Activated CD4-positive, alpha-beta T cell treated with anti-CD3 and anti-CD28 coated beads, Interleukin-2, Interleukin-6, amounts not matched to agents 100 ng/mL and 50 ng/mL, durations not matched to agents 16 hours and 8 hours (primary cell): ENCODE measurements around the gene GNL3.
A peak's percentile ranks its signal among the peaks of the same experiment; 100 is the strongest.

Experiments used
- DNase-seq: peaks from one replicate; pipeline ENCODE4 v3.0.0-alpha.2; 2020

GNL3 gene

DNA sequence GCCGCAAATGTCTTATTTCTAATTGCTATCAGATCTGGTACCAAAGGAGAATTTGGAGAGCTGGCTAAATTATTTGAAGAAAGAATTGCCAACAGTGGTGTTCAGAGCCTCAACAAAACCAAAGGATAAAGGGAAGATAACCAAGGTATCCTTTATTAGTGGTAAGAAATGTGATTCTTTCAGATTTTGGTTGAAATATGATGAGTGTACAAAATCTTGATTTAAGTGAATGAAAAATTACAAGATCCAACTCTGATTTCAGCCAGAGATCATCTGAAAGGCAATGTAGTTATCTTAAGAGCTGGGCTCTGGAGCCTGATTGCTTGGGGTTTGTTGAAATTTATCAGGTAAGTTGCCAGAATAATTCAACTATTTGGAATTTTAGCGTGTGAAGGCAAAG, 4.7 kb downstream of the GNL3 start:
- no peak for DNase-seq

DNA sequence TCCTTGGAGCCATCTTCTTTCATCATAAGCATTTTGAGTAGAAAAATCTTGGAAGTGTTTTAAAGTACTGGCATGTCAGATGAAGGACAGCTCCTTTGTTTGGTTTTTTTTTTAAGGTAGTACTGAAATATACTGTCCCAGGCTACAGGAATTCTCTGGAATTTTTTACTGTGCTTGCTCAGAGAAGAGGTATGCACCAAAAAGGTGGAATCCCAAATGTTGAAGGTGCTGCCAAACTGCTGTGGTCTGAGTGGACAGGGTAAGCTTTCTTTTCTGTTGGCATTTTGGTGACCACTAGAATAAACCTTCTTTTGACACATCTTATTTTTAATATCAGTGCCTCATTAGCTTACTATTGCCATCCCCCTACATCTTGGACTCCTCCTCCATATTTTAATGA, 7.2 kb downstream of the GNL3 start:
- DNase-seq: no peak

DNA sequence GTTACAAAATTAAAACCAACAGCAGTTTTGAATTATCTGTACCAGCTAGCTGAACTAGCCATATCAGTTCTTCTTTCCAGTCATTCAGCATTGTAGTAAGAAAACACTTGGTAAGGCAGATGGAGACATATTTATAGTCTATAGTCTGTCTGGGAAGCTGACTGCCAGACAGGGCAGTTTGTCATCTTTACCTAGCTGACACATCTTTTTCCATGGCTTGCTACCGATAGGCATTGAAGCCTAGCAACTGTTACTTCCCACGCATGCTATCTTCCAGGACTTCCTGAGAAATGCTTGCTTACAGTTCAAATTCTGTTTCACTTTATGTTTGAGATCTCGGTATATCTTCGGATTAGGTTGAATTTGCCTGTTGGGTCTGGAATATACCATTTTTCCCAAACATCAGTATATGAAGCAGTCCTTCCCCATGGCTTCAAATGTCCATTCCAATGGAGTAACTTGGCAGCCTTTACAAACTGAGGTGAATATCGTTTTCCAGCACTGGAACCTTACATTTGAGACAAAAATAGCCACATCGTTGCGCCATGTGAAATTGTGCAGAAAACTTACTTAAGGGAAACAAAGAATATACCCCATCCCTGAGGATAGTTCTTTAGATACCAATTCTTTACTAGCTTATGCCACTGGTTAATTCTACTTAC, 8.8 kb downstream of the GNL3 start:
- no peak for DNase-seq

DNA sequence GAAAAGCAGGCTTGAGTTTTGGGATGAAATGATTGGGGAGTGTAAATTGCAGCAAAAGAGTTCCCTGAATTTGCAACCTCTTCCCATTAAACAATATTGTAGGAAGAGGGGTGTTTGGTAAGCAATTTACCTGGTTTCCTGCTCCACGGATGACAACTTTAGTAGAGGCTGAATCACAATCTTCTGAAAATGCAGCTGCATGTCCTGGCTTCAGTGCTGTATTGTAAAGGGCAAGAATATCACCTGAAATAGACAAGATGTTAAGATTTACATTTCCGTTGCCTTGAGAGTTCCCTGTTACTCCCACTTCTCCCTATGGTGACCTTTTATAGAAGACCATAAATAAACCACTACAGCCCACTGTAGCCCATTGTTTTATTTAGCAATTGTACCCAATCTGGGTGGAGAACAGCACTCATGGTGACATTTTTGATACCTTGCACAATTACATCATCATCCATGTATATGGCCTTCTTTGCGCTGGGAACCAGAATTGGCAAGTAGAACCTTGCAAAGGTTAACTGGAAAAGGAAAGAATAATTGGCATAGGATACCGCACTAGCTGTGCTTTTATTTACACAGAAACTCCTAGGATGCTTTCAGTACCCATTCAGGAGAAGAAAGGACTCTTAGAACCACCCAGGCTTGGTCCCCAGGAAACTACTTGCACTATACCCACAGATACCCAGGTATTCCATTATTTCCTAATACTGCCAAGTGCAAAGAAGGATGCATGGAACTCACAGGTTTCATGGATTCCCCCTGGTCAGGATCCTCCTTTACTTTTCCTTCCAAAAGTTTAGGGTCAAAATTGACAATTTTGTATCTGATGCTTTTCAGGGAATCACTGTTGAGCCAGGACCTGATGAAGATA, 10.2 kb downstream of the GNL3 start:
- no peak for DNase-seq

DNA sequence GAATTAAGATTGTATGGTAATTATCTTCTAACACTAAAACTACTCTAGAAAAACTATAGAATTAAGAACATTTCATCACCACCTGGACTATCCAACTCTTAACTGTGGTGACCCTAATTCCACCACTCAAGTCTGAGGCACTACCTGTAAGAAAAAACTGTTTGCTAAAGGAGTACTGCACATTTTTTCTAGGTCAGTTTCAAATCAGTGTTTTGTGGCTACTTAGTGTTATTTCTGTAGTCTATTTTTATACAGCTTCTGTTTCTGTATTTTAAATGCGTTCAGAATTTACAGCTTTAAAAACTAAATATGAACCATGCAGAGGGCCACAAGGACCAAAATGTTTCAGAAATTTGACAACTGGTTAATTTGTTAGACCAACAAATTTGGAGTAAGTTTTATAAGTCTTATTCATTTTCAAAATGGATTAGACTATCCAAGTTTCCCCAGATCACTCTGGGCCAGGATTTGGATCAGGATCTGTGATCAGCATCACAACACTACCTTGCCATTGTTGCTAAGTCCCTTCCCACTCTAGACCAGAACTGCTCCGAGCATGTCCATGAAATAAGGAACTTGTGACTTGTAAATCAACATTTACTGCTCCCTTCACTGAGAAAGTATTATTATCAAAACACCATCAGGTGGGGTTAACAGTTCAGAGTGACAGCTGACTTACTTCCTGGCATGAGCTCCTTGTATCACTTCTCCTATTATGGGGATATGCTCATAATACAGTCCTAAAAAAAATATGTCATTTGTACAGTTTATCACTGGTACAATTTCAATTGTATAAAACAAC, 11.2 kb downstream of the GNL3 start:
- DNase-seq: no peak

DNA sequence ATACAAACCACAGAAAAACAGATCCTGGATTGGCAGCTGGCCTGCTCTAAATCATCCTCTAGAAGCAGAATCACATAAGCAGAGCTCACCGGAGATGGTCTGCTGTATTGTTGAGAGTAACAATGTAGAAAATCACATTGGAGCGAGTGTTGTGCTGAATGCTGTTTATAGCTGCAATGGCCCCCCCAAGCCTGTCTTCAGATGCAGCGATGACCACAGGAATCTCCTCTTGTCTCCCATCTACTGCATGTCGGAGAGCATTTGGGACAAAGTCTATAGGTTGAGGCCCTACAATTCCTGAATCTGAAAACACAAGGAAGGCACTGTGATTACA, 11.8 kb downstream of the GNL3 start:
- DNase-seq: no peak

DNA sequence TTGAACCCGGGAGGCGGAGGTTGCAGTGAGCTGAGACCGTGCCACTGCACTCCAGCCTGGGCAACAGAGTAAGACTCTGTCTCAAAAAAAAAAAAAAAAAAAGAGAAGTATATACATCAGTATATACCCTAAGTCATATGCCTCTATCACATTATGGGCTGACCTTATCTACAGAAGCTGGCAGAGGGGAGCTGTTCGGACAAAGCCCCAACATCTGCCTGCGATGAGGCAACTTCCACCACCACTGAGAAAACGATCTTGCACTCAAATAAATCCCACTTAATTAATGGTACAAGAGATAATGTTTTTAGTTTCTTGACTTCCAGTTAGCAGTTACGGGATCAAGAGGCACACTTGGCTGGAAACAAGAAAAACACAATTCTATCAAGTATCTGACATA, 17.5 kb downstream of the GNL3 start:
- DNase-seq: no peak

DNA sequence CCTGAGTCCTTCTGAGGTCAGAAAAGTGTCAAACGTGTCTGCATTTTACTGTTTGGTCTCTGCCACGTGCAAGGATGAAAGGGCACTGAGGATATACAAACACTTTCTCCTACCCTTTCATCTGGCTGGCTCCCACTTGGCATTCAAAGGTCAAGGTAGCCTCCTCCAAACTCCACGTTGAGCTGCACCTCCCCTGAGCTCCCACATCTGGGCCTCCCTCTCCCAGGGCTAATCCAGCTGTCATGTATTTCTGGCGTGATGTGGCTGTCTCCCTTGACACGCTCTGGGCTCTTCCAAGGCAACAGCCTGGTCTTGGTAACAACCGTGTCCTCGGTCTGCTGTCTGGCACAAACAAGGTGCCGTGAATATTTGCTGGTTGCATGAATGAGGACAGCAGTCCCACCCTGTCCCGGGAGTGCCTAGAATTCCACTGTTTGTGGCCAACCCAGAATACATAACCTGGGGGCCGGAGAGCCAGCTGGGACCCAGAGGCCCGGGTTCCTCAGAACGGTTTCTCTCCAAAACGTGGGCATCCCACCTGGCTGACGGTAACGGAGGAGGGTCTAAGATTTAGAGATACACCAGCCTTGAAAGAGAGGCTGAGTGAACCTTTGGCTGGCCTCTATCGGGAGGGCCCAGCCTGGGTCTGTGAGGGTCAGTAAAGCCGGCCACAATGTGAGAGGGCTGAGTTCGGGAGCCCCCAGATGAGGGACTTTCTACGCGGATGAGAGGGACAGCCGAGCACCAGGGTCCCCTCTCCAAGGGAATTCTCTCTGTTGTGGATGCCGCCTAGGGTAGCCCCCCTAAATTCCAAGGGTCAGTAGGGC, 19.0 kb downstream of the GNL3 start:
- DNase-seq: peak; percentile 30

DNA sequence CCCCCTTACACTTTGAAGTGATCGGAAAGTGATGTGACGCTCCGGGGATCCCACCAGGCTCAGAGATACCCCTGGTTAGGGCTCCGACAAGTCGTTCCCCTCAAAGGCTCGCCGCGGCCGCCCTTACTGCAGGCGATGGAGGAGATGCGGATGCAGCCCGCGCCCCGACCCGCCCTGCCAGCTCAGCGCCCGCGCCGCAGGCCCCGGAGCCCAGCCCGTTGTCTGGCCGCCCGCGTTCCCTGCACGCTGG, 19.5 kb downstream of the GNL3 start:
- DNase-seq: no peak

DNA sequence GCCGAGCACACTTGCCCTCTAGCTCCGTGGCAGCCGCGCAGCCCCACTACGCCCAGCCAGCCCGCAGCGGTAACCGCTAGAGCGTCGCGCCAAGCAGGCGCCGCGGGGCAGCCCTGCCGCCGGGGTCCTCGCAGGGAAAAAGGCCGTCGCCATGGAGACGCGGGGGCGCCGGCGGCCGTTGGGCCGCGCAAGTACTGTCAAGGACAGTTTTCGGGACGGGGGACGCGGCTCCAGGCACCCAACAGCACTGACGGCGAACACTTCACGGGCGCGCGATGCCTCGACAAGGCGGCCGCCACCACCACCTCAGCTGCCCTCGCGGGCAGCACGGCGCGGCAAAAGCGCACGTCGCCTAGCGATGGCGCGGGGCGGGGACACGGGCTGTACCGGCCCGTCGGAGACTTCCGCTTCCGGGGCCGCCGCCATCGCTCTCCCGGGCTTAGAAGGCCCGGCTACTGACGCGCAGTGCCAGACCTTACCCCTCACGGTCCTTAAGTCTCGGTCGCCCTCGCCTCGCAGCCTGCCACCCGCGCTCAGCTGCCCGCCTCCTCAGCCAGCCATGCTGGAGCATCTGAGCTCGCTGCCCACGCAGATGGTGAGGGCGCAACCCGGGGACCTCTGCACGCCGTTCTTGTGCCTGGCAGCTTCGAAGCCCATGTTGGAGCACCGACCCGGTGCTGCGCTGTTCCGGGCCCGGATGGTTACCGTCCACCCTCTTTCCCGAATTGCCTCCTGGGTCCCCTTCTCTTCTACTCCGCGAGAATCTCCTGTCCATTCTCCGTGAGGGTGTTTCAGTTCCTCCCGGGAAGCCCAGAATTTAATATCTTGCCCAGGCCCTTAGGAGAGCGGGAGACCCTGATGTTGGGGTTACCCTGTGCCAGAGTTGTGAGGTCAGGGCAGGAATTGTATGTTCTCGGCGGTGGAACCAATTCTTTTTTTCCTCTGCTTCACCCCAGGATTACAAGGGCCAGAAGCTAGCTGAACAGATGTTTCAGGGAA, 20.2 kb downstream of the GNL3 start, which contains the start of the genes GLT8D1 and SPCS1:
GLT8D1 (minus strand) TSS at position 104 of the 999 bp plus-strand sequence. CDS start 5,331 bp downstream, outside the sequence.
SPCS1 (plus strand) TSS at position 419 of the 999 bp plus-strand sequence; CDS start at position 560, 141 bp downstream.
- DNase-seq: peak; percentile 89

DNA sequence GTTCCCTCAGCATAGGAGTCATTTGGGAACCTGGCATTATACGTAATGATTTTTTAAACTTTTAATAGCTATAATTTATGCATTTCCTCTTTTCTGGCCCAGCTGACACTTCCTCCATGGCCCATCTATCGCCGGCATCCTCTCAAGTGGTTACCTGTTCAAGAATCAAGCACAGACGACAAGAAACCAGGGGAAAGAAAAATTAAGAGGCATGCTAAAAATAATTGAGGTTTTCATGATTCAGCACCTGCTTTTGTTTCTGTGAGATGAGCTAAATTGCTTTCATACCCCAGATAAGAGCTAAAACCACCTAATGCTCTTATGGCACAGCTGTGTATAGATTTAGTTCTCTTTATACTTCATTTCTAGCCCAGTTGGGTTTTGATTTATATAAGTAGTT, 21.8 kb downstream of the GNL3 start:
- DNase-seq: no peak

DNA sequence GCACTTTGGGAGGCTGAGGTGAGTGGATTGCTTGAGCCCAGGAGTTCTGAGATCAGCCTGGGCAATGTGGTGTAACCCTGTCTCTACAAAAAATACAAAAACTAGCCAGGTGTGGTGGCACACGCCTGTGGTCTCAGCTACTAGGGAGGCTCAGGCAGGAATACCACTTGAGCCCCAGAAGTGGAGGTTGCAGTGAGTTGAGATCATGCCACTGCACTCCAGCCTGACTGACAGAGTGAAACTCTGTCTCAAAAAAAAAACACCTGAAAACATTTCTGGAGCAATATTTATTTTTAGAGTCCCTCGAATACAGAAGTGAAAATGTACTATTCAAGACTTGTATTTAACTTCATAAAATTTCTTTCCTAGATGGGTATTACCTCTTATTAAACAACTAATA, 24.7 kb downstream of the GNL3 start:
- no peak for DNase-seq

DNA sequence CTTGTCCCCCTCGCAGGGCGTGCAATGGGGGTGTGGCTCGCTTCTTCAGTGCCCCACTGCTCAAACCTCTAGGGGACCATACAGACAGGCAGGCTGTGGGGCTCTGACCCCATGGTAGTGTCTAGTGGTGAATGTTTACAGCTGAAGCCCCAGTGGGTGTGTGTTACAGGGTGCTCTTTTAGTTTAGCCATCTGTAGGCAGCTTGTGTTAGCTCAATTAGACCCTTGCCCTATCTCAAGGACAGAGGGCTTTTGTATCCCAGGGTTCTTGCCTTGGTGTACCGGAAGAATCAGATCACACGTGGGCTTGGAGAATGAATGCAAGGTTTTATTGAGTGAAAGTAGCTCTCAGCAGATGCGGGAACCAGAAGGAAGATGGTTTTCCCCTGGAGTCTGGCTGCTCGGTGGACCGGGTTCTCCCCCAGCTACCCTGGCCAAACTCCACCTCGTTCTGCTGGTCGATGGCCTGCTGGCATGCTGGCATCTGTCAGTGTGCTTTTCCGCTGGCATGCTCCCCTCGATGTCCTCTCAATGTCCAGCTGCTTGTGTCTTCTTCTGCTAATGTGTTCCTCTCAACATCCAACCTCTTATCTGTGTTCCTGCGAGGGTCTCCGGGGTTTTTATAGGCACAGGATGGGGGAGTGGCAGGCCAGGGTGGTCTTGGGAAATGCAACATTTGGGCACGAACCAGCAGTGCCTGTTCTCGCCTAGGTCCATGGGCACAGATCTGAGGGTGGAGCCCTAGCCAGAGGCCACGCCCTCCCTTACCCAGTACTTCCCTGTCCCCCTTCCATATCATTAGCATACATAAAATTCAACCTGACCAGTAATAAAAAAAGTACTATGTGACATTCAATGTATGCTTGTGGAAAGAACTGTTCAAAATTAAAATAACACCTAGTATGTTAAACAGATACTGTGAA, 26.7 kb downstream of the GNL3 start:
- DNase-seq: no peak

DNA sequence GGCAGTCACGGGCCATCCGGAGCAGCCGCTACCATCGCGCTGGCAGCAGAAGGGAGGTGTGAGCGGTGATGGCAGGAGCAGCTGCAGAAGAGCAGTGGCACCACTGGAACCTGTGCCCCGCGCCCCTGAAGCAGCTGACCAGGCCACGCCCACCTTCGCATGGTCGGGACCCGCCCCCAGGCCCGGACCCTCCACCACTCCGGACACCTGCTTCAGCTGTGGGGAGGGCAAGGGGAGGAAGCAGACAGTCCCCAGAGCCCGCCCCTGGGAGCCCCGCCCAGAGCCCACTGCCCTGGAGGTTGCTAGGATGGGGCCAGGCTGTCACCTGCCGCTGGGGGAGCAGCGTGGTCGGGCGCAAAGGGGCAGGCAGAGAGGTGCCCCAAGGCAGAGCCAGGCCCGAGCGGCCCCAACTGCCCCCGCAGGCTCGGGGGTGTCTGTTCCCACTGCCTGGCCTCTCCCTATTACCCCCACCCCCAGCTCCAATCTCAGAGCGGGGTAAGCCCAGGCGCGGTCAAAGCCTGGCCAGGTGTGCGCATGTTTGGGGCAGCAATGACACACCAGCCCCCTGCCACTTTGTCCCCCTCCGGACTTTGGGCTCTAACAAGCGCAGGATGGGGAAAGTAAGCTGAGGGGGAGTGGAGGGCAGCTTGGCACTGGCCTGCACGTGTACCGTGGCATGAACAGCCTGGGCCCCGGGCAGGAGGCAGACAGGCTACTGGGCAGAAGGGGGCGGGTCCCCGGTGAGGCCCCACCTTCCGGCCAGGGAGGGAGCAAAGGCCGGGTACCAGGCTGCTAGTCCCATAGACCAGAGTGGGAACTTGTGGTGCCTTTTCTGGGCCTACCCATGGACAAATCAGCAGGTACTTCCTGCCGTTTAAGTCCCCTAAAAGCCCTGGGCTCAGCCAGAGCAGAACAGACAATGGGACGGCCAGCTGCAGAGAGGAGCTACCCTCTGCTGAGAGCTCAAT, 28.8 kb downstream of the GNL3 start:
- DNase-seq: no peak

DNA sequence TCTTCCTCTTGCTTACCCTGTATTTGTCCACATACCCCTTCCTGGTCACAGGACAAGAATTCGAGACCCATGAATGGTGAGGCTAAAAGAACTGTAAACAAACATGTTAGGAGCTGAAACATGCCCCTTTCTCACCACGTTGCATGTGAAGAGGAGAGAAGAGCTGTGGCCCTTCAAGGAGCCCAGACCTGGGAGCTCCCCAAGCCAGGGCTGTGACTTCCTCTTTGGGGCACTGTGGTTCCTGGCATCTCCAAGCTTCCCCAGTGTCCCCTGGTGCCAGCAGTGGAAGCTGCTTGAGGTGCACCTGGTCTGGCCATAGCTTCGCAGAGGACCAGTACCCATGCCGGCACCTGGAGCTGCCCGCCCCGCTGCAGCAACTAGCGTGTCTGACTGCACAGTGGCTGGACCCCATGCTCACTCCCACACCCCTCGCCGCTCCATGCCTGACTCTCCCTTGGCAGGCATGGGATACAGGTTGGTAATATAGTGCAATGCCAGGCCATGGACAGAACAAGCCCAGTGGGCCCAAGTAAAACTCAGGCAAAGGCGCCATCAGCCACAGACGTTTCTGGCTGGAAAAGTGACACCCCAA, 30.0 kb downstream of the GNL3 start:
- no peak for DNase-seq

DNA sequence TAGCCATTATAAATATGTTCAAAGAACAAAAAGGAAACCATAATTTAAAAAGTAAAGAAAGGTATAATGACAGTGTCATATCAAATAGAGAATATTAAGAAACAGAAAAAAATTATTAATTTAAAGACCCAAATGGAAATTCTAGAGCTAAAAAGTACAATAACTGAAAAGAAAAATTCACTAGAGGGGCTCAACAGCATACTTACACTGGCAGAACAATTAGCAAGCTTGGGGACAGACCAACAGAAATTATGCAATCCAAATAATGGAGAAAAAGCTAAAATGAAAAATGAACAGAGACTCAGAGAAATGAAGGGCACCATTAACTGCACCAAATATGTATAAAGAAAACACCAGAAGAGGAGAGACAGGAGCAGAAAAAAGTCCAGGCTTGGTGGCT, 33.8 kb downstream of the GNL3 start:
- no peak for DNase-seq

DNA sequence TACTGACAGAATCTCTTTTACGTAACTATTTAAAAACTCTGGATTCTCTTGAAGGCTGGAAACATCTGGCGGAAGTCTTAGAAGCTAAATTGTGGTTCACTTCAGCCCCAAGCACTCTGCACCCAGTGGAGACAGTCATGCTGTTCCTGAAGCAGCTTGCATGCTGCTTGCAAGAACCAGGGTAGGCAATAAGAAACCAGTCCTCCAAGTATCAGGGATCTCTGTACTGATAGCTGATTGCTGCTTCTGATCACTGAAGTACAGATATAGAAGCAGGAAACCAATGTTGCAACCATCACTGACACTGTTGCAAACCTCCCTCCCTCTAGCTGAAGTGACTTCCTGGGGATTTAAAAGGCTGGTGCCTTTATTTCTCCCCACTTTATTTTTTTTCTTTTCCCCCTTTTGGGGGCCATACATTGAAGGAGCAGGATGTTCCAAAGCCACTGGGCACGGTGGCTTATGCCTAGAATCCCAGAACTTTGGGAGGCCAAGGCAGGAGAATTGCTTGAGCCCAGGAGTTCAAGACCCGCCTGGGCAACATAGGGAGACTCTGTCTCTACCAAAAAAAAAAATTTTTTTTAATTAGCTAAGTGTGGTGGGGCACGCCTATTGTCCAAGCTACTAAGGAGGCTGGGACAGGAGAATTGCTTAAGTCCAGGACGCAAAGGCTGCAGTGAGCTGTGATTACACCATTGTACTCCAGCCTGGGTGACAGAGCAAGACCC, 35.3 kb downstream of the GNL3 start:
- peak; percentile 32 for DNase-seq

DNA sequence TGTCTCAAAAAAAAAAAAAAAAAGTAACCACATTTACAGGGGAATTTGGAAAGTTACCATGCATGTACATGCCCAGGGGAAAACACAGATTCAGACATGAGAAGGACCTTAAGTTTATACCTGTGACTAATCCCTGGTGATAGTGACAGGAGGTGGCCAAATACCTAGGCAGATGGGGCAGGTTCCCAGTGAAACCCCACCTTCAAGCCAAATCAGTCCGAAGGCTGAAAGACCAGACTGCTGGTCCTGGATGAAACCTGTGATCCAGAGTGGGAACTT, 35.8 kb downstream of the GNL3 start:
- no peak for DNase-seq
